ENCODE data around the gene MOCS2. TPM values are rescaled to one million over a fixed set of nuclear protein-coding genes. Genes with fewer than 3 reads are reported as not detected.

MOCS2 gene
- total and polyA plus RNA-seq, 4 donors = 25.3 to 71.0 (median 26.8) TPM

GRCh38 chr5:53071298-53071697, 38.3 kb downstream of the MOCS2 start:
- Histone ChIP-seq H3K27ac (ENCODE audit: low read depth in 1 of 2, low read length in 1 of 2) (no peak overlapping the region), H3K4me1 (ENCODE audit: control insufficient read depth in 5 of 5, insufficient read depth in 5 of 5, low read length in 5 of 5) (peaks cover 0 to 2% (median 0%) of the 10 kb centered on the region in 5 donors), H3K9ac (ENCODE audit: insufficient read depth in 1 of 2, low read length in 2 of 2) (no peak overlapping the region), H3K36me3 (ENCODE audit: control insufficient read depth in 4 of 4, insufficient read depth in 4 of 4, low read length in 4 of 4) (peaks cover 0 to 19% (median 3%) of the 10 kb centered on the region in 4 donors), H3K27me3 (ENCODE audit: control insufficient read depth in 3 of 3, insufficient read depth in 3 of 3, low read length in 2 of 3) (no peaks in the 10 kb centered on the region), H3K9me3 (ENCODE audit: control insufficient read depth in 4 of 4, insufficient read depth in 3 of 4, low read length in 3 of 4) (peaks cover 0 to 2% (median 0%) of the 10 kb centered on the region in 4 donors), H3K4me3 (no peak overlapping the region)
- DNase-seq (no peak), ATAC-seq (ENCODE audit: insufficient read depth, low FRiP score) (no peak)
- 94% methylated on average over 2 of the region's 2 CpGs for WGBS, 2 donors
- TF ChIP-seq CTCF (IDR thresholded peaks at IDR 0.05; ENCODE audit: control extremely low read depth, extremely low read depth) = no peak

GRCh38 chr5:53069626-53070025, 39.9 kb downstream of the MOCS2 start:
- Histone ChIP-seq H3K9ac (ENCODE audit: insufficient read depth in 1 of 2, low read length in 2 of 2) (no peak overlapping the region), H3K4me1 (ENCODE audit: control insufficient read depth in 5 of 5, insufficient read depth in 5 of 5, low read length in 5 of 5) (peaks cover 0 to 2% (median 0%) of the 10 kb centered on the region in 5 donors), H3K4me3 (no peak overlapping the region), H3K36me3 (ENCODE audit: control insufficient read depth in 4 of 4, insufficient read depth in 4 of 4, low read length in 4 of 4) (peaks cover 0 to 12% (median 0%) of the 10 kb centered on the region in 4 donors), H3K27ac (ENCODE audit: low read depth in 1 of 2, low read length in 1 of 2) (no peak overlapping the region), H3K27me3 (ENCODE audit: control insufficient read depth in 3 of 3, insufficient read depth in 3 of 3, low read length in 2 of 3) (no peaks in the 10 kb centered on the region), H3K9me3 (ENCODE audit: control insufficient read depth in 4 of 4, insufficient read depth in 3 of 4, low read length in 3 of 4) (peaks cover 0 to 2% (median 0%) of the 10 kb centered on the region in 4 donors)
- WGBS, 2 donors = 87 to 95% methylated on average over 5 of the region's 5 CpGs
- TF ChIP-seq CTCF (IDR thresholded peaks at IDR 0.05; ENCODE audit: control extremely low read depth, extremely low read depth) = no peak
- ATAC-seq (ENCODE audit: insufficient read depth, low FRiP score) (no peak), DNase-seq (no peak)

GRCh38 chr5:53068291-53068836, 41.2 kb downstream of the MOCS2 start:
- no peak for TF ChIP-seq CTCF (IDR thresholded peaks at IDR 0.05; ENCODE audit: control extremely low read depth, extremely low read depth)
- H3K27ac ChIP-seq (ENCODE audit: low read depth in 1 of 2, low read length in 1 of 2) = no peak overlapping the region
- H3K9ac ChIP-seq (ENCODE audit: insufficient read depth in 1 of 2, low read length in 2 of 2) = no peak overlapping the region
- H3K9me3 ChIP-seq (ENCODE audit: control insufficient read depth in 4 of 4, insufficient read depth in 3 of 4, low read length in 3 of 4) = peaks cover 0 to under 1% (median 0%) of the 10 kb centered on the region in 4 donors
- H3K4me3 ChIP-seq = no peak overlapping the region
- ATAC-seq (ENCODE audit: insufficient read depth, low FRiP score) (no peak), DNase-seq (no peak)
- peaks cover 0 to 8% (median 0%) of the 10 kb centered on the region in 4 donors for H3K36me3 ChIP-seq (ENCODE audit: control insufficient read depth in 4 of 4, insufficient read depth in 4 of 4, low read length in 4 of 4)
- H3K4me1 ChIP-seq (ENCODE audit: control insufficient read depth in 5 of 5, insufficient read depth in 5 of 5, low read length in 5 of 5) = peaks cover 0 to under 1% (median 0%) of the 10 kb centered on the region in 5 donors
- WGBS, 2 donors = 80 to 82% methylated on average over 4 of the region's 4 CpGs
- no peaks in the 10 kb centered on the region for H3K27me3 ChIP-seq (ENCODE audit: control insufficient read depth in 3 of 3, insufficient read depth in 3 of 3, low read length in 2 of 3)

- Histone ChIP-seq H3K4me1 (ENCODE audit: control insufficient read depth in 5 of 5, insufficient read depth in 5 of 5, low read length in 5 of 5) (no peaks in the 10 kb centered on the region), H3K27me3 (ENCODE audit: control insufficient read depth in 3 of 3, insufficient read depth in 3 of 3, low read length in 2 of 3) (no peaks in the 10 kb centered on the region), H3K4me3 (no peak overlapping the region), H3K9me3 (ENCODE audit: control insufficient read depth in 4 of 4, insufficient read depth in 3 of 4, low read length in 3 of 4) (no peaks in the 10 kb centered on the region), H3K27ac (ENCODE audit: low read depth in 1 of 2, low read length in 1 of 2) (no peak overlapping the region), H3K9ac (ENCODE audit: insufficient read depth in 1 of 2, low read length in 2 of 2) (no peak overlapping the region), H3K36me3 (ENCODE audit: control insufficient read depth in 4 of 4, insufficient read depth in 4 of 4, low read length in 4 of 4) (peaks cover 0 to 6% (median 0%) of the 10 kb centered on the region in 4 donors)
- ATAC-seq (ENCODE audit: insufficient read depth, low FRiP score) (no peak), DNase-seq (no peak)
- WGBS, 2 donors = 0 to 40% methylated on average over 1 of the region's 1 CpG
- TF ChIP-seq CTCF (IDR thresholded peaks at IDR 0.05; ENCODE audit: control extremely low read depth, extremely low read depth) = no peak
Measured at GRCh38 chr5:53067641-53068040, 41.9 kb downstream of the MOCS2 start.

Data from lung (tissue), 12 donors.